Measurements from ENCODE around the gene SGMS1. TPM values are rescaled to one million over a fixed set of nuclear protein-coding genes. Genes with fewer than 3 reads are reported as not detected.

SGMS1 gene
- total and polyA plus RNA-seq, 12 donors = 7.3 to 24.3 (median 17.1) TPM

DNA sequence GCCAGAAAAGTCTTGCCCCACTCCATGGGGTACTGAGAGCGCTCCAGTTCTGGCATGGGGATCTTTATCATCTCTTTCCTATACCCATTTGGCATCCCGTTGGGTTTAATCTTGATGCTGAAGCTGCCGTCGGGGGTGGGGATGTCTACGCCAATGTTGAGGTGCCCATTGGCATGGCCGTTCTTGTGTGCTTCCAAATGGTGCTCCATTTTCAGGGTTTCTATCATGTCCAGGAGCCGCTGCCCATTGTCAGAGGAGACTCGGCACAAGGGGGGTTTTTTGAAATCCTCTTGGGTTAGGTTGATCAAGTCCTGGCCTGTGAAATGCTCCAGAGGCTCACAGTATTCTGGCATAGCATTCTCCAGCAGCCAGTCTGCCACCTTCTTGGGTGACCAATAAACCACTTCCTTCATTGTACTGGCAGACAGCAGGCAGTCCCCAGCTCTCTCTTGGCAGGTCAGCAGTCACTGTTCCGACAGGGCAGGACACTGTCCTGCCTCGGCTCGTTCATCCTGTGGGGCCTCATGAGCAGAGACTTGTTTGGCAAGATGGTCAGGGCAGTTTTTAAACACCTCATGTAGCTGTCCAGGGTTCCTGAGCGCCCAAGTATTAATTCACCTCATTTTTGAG, 279.9 kb downstream of the SGMS1 start:
- ATAC-seq (peak in 1 of 8 donors; percentile 31), DNase-seq (no peak)
- peaks cover 0 to 24% (median 12%) of the 10 kb centered on the region in 9 donors for H3K4me1 ChIP-seq
- 92 to 94% methylated on average over 12 of the region's 12 CpGs for WGBS, 2 donors
- no peak overlapping the region for H3K4me3 ChIP-seq
- H3K9me3 ChIP-seq = peaks cover 0 to 4% (median 2%) of the 10 kb centered on the region in 11 donors
- no peaks in the 10 kb centered on the region for H3K27me3 ChIP-seq
- intact Hi-C loops (cut with DNase I) = no loop called here
- H3K36me3 ChIP-seq = peaks cover 0 to 42% (median 13%) of the 10 kb centered on the region in 9 donors
- H3K27ac ChIP-seq = no peak overlapping the region
- TF ChIP-seq, protein P1, sequence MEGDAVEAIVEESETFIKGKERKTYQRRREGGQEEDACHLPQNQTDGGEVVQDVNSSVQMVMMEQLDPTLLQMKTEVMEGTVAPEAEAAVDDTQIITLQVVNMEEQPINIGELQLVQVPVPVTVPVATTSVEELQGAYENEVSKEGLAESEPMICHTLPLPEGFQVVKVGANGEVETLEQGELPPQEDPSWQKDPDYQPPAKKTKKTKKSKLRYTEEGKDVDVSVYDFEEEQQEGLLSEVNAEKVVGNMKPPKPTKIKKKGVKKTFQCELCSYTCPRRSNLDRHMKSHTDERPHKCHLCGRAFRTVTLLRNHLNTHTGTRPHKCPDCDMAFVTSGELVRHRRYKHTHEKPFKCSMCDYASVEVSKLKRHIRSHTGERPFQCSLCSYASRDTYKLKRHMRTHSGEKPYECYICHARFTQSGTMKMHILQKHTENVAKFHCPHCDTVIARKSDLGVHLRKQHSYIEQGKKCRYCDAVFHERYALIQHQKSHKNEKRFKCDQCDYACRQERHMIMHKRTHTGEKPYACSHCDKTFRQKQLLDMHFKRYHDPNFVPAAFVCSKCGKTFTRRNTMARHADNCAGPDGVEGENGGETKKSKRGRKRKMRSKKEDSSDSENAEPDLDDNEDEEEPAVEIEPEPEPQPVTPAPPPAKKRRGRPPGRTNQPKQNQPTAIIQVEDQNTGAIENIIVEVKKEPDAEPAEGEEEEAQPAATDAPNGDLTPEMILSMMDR (IDR thresholded peaks at IDR 0.05) = no peak

DNA sequence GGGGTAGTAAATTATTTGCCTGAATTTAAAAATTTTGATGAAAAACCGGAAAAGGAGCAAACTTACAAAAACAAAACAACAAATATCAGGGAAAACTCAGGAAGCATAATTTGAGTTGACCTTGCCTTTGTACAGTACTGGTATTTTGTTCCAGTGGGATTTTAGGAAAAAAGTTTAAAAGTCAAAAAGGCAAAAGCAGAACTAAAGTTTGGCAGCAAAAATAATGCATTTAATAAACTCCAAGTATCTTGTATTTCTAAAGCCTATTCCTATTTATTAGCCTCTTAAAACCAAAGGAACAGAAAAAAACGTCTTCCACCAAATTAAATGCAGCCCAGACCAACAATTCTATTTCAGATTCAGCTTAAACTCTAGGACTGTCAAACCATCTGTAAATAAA, 281.8 kb downstream of the SGMS1 start:
- DNase-seq (no peak), ATAC-seq (no peak)
- Histone ChIP-seq H3K4me1 (peaks cover 0 to 10% (median under 1%) of the 10 kb centered on the region in 9 donors), H3K4me3 (no peak overlapping the region), H3K27me3 (no peaks in the 10 kb centered on the region), H3K36me3 (peaks cover 0 to 42% (median 13%) of the 10 kb centered on the region in 9 donors), H3K9me3 (no peaks in the 10 kb centered on the region), H3K27ac (no peak overlapping the region)
- TF ChIP-seq, protein P1 (IDR thresholded peaks at IDR 0.05) = no peak
- 65 to 71% methylated on average over 2 of the region's 2 CpGs for WGBS, 2 donors
- intact Hi-C loops (cut with DNase I) = no loop called here

DNA sequence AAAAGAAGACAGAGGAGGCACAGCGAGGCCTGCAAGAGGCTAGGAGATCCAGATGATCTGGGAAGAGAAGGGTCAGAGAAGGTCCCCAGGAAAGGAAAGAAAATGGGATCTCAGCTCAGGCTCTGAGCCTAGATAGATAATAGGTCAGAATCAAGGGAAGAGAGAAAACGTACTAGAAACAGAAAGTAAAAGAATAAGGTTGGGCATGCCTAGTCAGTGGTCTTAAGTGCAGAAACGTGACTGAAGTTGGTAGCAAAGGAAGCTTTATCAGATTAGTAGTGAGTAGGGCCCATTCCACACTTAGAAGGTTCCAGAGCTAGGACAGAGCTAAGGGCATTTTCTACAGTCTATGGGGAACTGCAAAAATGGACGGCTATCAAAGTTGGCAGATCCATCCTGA, 287.6 kb downstream of the SGMS1 start:
- Histone ChIP-seq H3K27me3 (no peaks in the 10 kb centered on the region), H3K4me3 (no peak overlapping the region), H3K4me1 (peaks cover 0 to 9% (median 0%) of the 10 kb centered on the region in 9 donors), H3K36me3 (peaks cover 0 to 24% (median 0%) of the 10 kb centered on the region in 9 donors), H3K27ac (no peak overlapping the region), H3K9me3 (no peaks in the 10 kb centered on the region)
- no peak for ATAC-seq
- TF ChIP-seq, protein P1 (IDR thresholded peaks at IDR 0.05) = no peak
- no peak for DNase-seq
- 74 to 84% methylated on average over 4 of the region's 4 CpGs for WGBS, 2 donors
- intact Hi-C loops (cut with DNase I) = no loop called here

DNA sequence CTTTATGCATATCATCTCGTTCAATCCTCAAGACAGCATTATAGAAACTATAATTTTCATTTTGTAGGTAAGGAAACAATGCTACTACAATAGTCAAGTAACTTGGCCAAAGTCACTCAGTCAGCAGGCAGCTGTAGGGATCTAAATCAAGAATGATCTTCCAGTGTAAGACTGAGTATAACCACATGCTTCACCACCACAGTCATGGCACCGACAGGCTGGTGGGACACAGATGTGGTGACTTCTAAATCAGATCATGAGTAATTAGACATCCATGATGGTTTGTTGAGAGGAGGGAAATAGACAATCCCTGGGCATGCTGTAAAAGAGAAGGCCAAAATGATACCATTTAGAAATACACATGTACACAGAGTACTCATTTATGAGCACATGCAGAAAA, 288.4 kb downstream of the SGMS1 start:
- Histone ChIP-seq H3K27ac (no peak overlapping the region), H3K4me3 (no peak overlapping the region), H3K27me3 (no peaks in the 10 kb centered on the region), H3K4me1 (peaks cover 0 to 11% (median 0%) of the 10 kb centered on the region in 9 donors), H3K9me3 (no peaks in the 10 kb centered on the region), H3K36me3 (peaks cover 0 to 23% (median 0%) of the 10 kb centered on the region in 9 donors)
- ATAC-seq (no peak), DNase-seq (no peak)
- intact Hi-C loops (cut with DNase I) = no loop called here
- 94% methylated on average over 2 of the region's 2 CpGs for WGBS, 2 donors
- TF ChIP-seq, protein P1 (IDR thresholded peaks at IDR 0.05) = no peak

All from heart right ventricle (tissue), 16 donors.